IgD-negative memory B cell (primary cell): ENCODE data around the gene BRMS1. TPM values are rescaled to one million over a fixed set of nuclear protein-coding genes. Genes with fewer than 3 reads are reported as not detected.

Experiments
- H3K27ac Mint-ChIP-seq, 3 donors: one replicate each; pipeline ENCODE4 v1.8.0; 2020 to 2022; ENCODE audit warnings: mild to moderate bottlenecking in 3 of 3, mixed read lengths in 3 of 3, moderate library complexity in 1 of 3
- H3K27me3 Mint-ChIP-seq: one replicate; pipeline ENCODE4 v1.8.0; 2021; ENCODE audit warnings: mixed read lengths
- H3K36me3 Mint-ChIP-seq: one replicate; pipeline ENCODE4 v1.8.0; 2020; ENCODE audit warnings: mild to moderate bottlenecking, mixed read lengths
- H3K4me1 Mint-ChIP-seq, 3 donors: one replicate each; pipeline ENCODE4 v1.8.0; 2020 to 2022; ENCODE audit warnings: mixed read lengths in 3 of 3, mild to moderate bottlenecking in 1 of 3
- H3K4me3 Mint-ChIP-seq, 4 donors: one replicate each; pipeline ENCODE4 v1.8.0; 2020 to 2022; ENCODE audit warnings: mild to moderate bottlenecking in 4 of 4, mixed read lengths in 4 of 4, moderate library complexity in 3 of 4
- H3K9me3 Mint-ChIP-seq, 3 donors: one replicate each; pipeline ENCODE4 v1.8.0; 2020 to 2021; ENCODE audit warnings: mixed read lengths in 3 of 3, mild to moderate bottlenecking in 1 of 3
- polyA plus RNA-seq: library from polyadenylated mRNA; unstranded; fragments of 300-500 nt; fragmentation: Illumina TruSeq; gene quantifications from one replicate; pipeline ENCODE4 v1.2.3, GENCODE V29; 2021

The BRMS1 gene
- polyA plus RNA-seq, 1 donor from 2014 or later = 80.6 TPM

DNA sequence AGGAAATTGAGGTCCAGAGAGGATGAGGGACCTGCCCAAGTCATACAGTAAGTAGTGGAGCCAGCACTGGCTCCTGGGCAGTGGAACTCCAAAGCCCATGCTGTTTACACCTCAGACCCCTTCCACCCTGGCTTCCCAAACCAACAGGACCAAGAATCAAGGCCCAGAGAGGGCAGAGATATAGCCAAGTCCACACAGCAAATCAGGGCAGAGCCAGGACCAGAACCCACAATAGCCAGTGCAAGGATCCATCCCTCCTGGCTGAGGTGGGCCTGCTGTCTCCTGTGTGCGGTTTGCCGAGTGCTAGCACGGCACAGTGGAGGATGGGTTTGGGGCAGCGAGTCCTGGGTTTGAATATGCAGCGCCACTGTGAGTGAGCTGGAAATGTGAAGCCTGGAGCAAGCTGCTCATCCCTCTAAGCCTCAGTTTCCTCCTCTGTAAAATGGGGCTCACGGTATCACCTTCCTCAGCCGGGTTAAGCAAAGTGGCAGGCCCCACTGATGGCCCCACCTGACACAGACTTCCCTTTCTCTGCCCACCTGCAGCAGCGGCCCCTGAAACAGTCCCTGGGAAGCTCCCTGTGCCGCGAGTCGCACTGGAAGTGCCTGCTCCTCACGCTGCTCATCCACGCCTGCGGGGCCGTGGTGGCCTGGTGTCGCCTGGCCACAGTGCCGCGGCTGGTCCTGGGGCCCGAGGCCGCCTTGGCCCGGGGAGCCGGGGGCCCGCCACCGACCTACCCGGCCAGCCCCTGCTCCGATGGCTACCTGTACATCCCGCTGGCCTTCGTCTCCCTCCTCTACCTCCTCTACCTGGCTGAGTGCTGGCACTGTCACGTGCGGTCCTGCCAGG, 50.9 kb downstream of the BRMS1 start:
- Mint-ChIP-seq H3K4me1 (peaks cover 11 to 19% (median 12%) of the 10 kb centered on the region in 3 donors), H3K27ac (peak overlapping the region in 1 of 3 donors; percentile 5), H3K9me3 (no peaks in the 10 kb centered on the region), H3K4me3 (peak overlapping the region in 1 of 4 donors; percentile 58), H3K27me3 (peaks cover 15% of the 10 kb centered on the region), H3K36me3 (peaks cover 4% of the 10 kb centered on the region)

DNA sequence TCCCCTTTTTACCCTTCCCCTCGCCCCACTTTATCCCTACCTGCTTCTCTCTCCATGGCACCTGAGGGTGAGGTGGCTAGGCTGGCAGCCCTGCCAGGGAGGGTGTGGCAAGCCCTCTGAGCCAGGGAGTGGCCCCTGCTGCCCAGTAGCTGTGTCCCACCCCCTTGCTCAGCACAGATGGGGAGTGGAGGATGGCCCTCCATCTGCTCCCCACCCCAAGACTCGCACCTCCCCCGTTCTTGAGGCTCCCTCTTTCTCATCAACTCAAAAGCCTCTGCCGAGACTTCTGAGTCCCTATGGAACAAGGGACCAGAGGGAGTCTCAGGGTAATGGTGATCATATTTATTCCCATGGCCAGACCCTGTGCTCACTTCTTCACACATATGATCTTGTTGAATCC, 51.6 kb downstream of the BRMS1 start:
- Mint-ChIP-seq H3K4me1 (peaks cover 12 to 20% (median 13%) of the 10 kb centered on the region in 3 donors), H3K36me3 (peaks cover 4% of the 10 kb centered on the region), H3K4me3 (peak overlapping the region in 2 of 4 donors; percentile 58 to 77), H3K9me3 (no peaks in the 10 kb centered on the region), H3K27me3 (peaks cover 15% of the 10 kb centered on the region), H3K27ac (peak overlapping the region in 1 of 3 donors; percentile 5)

DNA sequence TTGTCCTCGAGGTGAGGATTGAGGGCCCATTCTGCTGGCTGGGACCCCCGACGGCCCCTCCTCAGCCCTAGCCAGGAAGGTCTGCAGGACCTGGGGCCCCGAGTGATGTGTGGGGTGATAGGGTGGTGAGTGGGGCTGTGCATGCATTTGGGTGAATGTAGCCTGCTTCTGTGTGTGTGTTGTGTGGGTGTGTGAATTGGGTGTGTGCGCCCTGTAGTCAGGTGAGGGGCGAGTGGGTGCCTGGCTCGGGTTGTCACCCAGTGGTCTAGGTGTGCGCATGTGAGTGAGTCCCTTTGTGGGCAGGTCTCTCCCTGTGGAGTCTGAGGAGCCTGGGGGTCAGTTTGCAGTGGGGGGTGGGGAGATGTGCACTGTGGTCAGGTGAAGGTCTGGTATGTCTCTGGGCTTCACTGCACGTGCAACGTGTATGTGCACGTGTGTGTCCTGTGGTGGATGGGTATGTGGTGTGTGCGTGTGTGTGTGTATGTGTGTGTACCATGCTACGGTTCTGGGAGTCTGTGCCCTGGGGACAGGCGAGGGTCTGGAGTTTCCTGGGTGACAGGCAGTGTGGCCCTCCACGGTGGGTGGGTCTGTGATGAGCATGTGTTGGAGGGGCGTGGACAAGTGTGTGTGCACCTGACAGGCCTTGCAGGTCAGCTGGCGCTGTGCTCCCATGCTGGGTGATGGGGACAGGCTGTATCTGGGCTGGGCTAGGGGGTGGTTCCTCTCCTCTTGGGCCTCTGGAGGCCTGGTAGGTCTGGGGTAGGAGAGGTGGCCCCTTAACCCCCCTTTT, 52.2 kb downstream of the BRMS1 start:
- Mint-ChIP-seq H3K36me3 (peaks cover 4% of the 10 kb centered on the region), H3K4me3 (peak overlapping the region in 2 of 4 donors; percentile 38 to 92), H3K27me3 (peaks cover 15% of the 10 kb centered on the region), H3K4me1 (peaks cover 12 to 20% (median 13%) of the 10 kb centered on the region in 3 donors), H3K27ac (peak overlapping the region in 2 of 3 donors; percentile 5 to 83), H3K9me3 (no peaks in the 10 kb centered on the region)

DNA sequence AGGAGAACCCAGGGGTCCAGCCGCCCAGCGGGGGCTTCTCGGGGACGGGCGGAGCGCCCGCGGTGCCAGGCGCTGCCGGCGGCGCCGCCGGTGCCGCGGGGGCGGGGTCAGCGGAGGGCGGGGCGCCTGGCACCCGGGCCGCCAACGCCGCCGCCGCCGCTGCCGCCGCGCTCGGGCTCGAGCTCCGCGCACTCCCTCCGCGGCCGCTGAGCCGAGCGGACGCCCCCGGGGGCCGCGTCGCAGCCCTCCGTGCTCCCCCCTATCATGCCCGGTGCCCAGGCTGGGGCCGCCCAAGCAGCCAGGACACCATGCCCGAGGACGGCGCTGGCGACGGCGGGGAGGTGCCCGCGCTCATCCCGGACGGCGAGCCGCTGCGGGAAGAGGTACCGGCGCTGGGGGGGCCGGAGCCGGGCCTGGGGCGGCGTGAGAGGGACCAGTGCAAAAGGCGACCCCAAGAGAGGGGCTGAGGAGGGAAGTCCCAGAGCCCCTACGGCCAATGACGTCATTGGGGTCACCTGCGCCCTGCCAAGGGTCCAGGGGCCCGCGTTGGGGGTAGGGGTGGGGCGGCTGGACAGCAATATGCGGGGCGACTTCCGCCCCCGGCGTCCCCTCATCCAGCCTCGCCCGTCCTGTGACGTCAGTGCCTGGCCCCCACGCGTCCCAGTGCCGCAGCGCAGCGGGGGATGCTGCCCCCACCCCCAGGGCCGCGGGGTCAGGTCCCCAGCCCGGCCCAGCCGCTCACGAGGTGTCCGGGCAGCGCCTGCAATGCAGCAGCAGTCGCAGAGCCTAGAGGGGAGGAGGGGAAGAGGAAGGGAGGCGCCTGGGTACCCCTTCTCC, 53.0 kb downstream of the BRMS1 start, which contains the start of gene TMEM151A:
Gene TMEM151A (plus strand): TSS at position 189 of the 837 bp plus-strand sequence. CDS start 120 bp downstream, at position 309.
- Mint-ChIP-seq H3K27ac (peak within 1 kb of the TSS in 2 of 3 donors; percentile 74 to 83), H3K4me3 (peak within 1 kb of the TSS; percentile 61 to 92 (median 88)), H3K4me1 (peaks cover 13 to 22% (median 16%) of the 10 kb centered on the region in 3 donors), H3K9me3 (no peaks in the 10 kb centered on the region), H3K36me3 (peaks cover 4% of the 10 kb centered on the region), H3K27me3 (peaks cover 15% of the 10 kb centered on the region)

DNA sequence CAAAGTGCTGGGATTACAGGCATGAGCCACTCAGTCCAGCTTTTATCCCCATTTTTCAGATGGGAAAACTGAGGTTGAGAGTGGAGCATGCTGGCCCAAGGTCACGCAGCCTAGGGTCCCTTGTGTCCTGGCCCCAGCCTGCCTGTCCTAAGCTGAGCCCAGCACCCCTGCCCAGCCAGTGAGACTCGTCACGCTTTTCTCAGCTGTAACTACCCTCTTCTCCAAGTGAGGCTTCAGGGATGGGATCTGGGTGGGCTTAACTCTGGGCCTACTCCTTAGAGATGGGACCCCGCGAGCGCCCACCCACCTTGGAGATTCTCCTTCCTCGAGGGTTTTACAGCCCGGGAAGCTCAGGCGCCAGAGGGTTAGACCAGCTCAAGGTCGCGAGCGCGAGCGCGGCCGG, 53.6 kb downstream of the BRMS1 start:
- peaks cover 13 to 22% (median 16%) of the 10 kb centered on the region in 3 donors for H3K4me1 Mint-ChIP-seq

DNA sequence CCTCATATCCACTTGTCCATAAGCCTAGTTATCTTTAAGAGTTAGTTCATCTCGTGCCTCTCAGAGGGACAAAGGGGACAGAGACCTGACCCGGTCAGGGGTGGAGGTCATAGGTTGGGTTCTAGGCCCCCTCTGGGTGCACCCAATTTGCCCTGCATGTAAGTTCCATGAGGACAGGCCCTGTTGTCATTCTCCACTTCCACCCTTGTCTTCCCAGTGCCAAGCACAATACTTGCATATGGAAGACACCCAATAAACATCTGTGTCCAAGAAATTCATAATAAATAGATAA, 54.6 kb downstream of the BRMS1 start:
- H3K27me3 Mint-ChIP-seq = peaks cover 15% of the 10 kb centered on the region
- H3K9me3 Mint-ChIP-seq = no peaks in the 10 kb centered on the region
- peaks cover 13 to 22% (median 18%) of the 10 kb centered on the region in 3 donors for H3K4me1 Mint-ChIP-seq
- H3K36me3 Mint-ChIP-seq = peaks cover 1% of the 10 kb centered on the region
- peak overlapping the region; percentile 61 to 97 (median 88) for H3K4me3 Mint-ChIP-seq
- peak overlapping the region in 1 of 3 donors; percentile 74 for H3K27ac Mint-ChIP-seq

More for the DNA sequence above, 53.6 kb downstream of the BRMS1 start:
- Mint-ChIP-seq H3K27ac (peak overlapping the region in 1 of 3 donors; percentile 74), H3K4me3 (peak overlapping the region in 3 of 4 donors; percentile 50 to 83 (median 66)), H3K9me3 (no peaks in the 10 kb centered on the region), H3K36me3 (peaks cover 3% of the 10 kb centered on the region), H3K27me3 (peaks cover 15% of the 10 kb centered on the region)

DNA sequence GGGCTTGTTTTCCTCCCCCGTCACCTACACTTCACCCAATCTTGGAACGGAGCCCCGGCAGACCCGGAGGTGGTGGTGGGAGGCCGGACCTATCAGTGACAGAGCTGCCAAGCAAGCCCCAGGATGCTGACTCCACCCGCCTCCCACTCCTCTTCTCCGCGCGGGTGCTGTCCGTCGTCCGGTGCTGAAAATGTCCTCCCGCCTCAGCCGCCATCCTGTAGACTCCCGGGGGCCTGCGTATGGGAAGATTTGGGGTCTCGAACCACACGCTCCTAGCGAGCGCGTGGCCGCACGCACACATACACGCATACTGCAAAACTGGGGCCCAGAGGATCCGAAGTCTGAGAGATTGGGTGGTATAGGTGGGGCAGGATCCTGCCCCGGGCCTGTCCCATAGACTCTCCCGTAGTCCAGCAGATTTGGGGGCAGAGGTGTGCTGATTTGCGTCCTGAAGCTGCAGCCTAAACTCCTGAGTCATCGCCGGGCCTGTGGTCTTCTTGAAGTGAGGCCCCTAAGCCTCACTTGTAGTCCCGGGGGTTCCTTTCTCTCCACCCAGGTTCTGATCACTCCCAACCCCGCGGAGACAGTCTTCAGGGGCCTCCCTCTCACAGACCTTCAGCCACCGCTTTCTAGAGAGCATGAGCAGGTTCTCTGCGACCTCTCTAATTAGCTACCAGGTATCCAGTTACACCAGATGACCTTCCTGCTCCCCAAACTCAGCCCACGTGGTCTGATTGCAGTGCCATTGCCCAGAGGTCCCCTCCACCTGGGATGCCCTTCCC, 55.2 kb downstream of the BRMS1 start:
- H3K9me3 Mint-ChIP-seq = no peaks in the 10 kb centered on the region
- H3K36me3 Mint-ChIP-seq = peaks cover 1% of the 10 kb centered on the region
- peak overlapping the region; percentile 17 to 79 (median 74) for H3K27ac Mint-ChIP-seq
- H3K4me1 Mint-ChIP-seq = peaks cover 13 to 22% (median 18%) of the 10 kb centered on the region in 3 donors
- peaks cover 15% of the 10 kb centered on the region for H3K27me3 Mint-ChIP-seq
- H3K4me3 Mint-ChIP-seq = peak overlapping the region; percentile 83 to 97 (median 90)

DNA sequence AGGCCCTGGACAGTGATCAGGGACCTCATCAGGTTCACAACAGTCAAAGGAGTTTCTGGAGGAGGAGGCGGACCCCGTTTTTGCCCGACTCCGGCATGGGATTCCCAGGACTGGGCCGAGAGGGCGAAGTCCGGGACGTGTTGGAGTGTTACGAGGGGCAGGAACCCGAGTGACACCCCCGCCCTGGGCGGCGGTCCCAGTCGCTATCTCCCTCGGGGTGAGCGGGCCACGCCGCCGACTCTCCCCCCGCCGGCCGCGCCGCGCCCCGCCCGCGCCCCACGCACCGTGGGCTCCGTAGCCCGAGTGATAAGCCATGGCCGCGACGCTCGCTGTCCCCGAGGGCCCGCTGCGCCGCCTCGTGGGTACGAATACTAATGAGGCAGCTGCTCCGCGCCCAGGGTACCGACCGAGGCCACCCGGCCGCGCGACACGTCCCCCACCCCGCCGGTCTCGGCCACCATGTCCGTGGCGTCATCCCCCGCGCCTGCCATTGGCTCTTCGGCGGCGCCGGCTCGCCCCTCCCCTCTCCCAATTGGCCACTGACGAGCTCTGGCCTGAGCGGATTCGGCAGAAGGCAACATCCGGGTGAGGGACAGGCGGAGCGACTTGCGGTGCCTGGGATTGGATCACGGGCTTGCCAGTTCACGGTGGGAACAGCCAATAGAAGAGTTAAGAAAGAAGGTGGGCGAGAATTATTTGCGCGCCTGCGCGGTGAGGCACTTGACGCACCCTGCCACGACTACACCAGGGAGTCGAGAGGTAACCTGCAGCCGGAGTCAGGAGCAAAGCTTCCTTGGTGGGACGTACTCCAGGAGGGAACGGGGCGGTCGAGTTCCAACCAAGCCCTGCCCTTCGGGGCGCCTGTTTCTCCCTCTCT, 56.0 kb downstream of the BRMS1 start, which contains the start of gene YIF1A:
Gene YIF1A (minus strand): TSS at position 473 of the 877 bp plus-strand sequence. CDS start 158 bp downstream, at position 315.
- no peaks in the 10 kb centered on the region for H3K9me3 Mint-ChIP-seq
- H3K4me3 Mint-ChIP-seq = peak within 1 kb of the TSS; percentile 83 to 97 (median 90)
- peak within 1 kb of the TSS; percentile 74 to 93 (median 79) for H3K27ac Mint-ChIP-seq
- peaks cover 15% of the 10 kb centered on the region for H3K27me3 Mint-ChIP-seq
- peaks cover 13 to 22% (median 18%) of the 10 kb centered on the region in 3 donors for H3K4me1 Mint-ChIP-seq
- H3K36me3 Mint-ChIP-seq = peaks cover 2% of the 10 kb centered on the region

DNA sequence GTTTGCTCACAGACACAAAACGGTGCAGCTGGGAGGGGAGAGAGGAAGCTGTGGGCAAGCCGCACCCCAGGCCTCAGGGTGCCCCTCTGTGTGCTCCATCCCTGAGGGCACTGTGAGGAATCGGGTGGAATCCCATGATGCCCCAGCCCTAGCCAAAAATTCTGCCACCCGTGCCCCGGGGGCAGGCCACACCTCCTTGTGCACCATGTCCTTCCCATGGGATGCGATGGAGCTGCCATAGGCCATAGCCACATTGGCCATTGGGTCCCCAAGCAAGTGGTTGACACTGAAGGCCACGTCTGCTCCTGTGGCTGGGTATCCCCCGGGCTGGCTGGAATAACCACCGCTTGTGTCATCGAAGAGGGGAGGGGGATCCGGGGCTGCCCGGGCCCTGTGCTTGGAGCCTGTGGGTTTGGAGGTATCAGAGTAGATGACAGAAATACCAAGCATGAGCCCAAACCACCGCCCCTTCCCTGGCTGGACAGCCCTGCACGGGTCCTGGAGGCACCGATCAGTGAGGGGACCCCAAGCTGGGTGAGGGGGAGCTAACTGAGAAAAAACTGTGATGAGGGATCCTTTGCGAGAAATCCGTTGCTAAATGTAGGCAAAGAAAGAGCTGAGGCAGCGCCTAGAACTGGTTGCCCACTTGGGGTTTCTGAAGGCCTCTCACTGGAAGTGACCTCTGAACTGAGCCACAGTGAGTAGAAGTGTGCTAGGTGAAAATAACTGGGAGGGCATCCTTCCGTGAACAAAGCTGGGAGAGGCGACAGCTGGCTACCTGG, 56.8 kb downstream of the BRMS1 start:
- Mint-ChIP-seq H3K9me3 (no peaks in the 10 kb centered on the region), H3K27me3 (peaks cover 11% of the 10 kb centered on the region), H3K4me1 (peaks cover 13 to 22% (median 19%) of the 10 kb centered on the region in 3 donors), H3K4me3 (peak overlapping the region; percentile 83 to 97 (median 89)), H3K27ac (peak overlapping the region in 2 of 3 donors; percentile 74 to 93), H3K36me3 (peaks cover 2% of the 10 kb centered on the region)
